Stimulated activated naive CD8-positive, alpha-beta T cell treated with anti-CD3 and anti-CD28 coated beads, Interleukin-15, Interleukin-2, amounts not matched to agents 100 U/mL and 50 U/mL, for 24 hours (primary cell): ENCODE data around the gene ANKRD45.
"Not testable (repeated sequence)": the region's sequence is repeated elsewhere in the genome, so short reads cannot be mapped to it uniquely, and the experiment has no call there.

Experiments used
- ATAC-seq: fragments of 150-1000 bp; cut with Tn5 transposase; one replicate; pipeline ENCODE4 v1.10.0; 2021
- DNase-seq: peaks from one replicate; pipeline ENCODE4 v3.0.0; 2021

ANKRD45 gene

DNA sequence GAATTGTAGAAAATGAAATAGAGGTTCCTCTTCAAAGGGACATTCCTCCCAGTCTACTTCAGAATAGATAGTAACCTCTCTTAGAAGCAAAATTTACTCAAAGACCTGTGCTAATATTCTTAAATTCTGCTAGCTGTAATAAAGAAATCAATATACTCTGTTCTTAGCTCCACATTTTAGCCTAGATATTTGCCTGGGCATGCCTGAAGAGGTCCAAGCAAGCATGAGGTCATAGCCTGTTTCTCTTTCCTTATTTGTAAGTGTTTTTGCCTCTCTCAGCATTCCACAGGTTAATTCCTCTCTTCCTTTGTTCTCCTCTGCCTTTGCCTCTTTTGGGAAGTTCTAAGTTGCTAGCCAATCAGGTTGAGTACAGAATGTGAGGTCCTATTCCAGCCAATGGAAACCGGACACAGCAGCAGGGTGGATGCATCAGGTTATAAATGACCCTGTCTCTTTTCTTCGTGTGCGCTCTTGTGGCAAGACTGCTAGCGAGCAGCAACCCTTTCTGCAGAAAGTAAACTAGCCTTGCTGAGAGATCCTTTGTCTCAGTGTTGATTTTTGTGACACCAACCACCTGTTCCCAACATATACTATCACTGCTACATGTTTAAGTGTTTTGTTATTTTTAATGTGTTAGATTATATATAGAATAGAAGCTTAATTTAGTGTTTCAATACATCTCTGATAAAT is 27.1 kb downstream of the ANKRD45 start:
- not testable (repeated sequence) for ATAC-seq

DNA sequence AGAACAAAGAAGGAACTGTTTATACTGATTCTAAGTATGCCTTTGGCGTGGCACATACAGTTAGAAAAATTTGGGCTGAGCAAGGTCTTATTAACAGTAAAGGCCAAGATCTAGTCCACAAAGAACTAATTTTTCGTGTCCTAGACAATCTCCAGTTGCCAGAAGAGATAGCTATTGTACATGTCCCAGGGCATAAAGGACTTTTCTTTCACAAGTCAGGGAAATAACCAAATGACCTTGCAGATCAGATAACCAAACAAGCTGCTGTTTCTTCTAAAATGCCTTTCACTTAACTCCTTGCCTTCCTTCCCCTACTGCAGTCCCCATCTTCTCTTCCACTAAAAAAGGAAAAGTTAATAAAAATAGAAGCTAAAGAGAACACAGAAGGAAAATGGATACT is 30.5 kb downstream of the ANKRD45 start:
- DNase-seq (no peak), ATAC-seq (no peak)

More for the DNA sequence above, 27.1 kb downstream of the ANKRD45 start:
- DNase-seq: not testable (repeated sequence)

DNA sequence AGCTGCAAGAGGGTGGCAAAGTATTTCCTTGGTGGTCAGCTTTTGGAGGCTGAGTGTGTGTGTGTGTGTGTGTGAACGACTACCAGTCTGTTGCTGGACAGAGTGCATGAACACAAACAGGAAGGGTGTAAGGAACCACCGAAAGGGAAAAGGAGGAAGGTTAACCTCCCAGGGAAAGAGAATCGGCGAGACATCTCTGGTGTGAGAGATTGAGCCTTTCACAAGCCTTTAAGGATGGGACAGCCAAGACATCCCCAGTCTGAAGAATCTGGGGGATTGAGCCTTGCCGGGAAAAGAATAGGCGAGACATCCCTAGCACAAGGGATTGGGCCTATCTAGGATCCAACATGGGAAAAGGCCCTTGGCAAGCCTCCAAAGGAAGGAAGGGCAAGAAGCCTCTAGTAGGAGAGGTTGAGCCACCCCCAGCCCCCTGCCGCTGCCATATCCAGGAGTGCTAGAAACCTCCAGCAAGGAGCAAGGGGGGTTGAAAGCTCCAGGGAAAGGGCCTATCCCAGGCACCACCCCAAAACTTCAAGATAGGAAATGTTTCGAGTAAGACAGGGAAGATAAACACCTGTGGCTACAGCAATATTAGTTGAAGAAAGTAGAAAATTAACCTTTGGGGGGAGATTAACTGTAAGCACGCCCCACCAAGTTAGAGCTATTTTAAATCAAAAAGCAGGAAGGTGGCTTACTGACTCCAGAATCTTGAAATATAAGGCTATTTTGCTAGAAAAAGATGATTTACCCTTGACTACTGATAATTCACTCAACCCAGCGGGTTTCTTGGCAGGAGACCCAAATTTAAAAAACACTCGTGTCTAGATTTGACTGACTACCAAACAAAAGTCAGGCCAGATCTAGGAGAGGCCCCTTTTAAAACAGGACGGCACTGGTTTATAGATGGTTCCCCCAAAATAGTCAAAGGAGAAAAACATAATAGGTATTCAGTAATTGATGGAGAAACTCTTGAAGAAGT is 31.3 kb downstream of the ANKRD45 start:
- ATAC-seq (no peak), DNase-seq (no peak)

DNA sequence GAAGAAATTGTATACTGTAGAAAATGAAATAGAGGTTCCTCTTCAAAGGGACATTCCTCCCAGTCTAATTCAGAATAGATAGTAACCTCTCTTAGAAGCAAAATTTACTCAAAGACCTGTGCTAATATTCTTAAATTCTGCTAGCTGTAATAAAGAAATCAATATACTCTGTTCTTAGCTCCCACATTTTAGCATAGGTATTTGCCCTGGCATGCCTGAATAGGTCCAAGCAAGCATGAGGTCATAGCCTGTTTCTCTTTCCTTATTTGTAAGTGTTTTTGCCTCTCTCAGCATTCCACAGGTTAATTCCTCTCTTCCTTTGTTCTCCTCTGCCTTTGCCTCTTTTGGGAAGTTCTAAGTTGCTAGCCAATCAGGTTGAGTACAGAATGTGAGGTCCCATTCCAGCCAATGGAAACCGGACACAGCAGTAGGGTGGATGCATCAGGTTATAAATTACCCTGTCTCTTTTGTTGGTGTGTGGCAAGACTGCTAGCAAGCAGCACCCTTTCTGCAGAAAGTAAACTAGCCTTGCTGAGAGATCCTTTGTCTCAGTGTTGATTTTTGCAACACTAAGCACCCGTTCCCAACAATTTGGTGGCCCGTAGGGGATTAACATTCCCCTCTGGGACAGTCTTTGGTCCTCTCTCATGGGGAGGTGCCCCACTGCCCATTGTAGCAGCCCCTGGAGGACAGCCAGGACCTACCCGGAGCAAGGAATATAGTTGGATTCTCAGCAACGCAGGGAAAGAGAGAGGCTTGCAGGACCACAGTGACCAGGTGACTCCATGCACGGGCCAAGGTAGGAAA is 32.2 kb downstream of the ANKRD45 start:
- not testable (repeated sequence) for ATAC-seq, DNase-seq

DNA sequence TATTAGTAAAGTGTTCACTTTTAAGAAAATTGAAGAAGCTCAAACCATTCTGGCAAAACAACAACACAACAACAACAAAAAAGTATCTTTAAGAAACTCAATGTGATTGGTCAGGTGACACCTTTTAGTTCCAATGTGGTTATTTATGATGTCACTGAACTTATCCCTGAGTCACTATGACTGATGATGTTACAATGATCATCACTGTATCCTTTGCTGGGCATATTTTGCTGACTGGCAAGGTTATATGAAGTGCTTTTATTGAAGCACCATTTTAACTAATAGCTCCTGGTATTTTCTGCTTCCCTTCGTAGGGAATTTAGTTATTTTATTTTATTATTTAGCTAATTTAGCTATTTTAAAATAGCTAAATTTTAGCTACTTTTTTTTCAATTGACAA is 34.5 kb downstream of the ANKRD45 start, which contains the start of gene TEX50:
TSS of gene TEX50 (plus strand) at position 223 of the 400 bp plus-strand sequence. CDS start 184 bp downstream, outside the sequence.
- no peak for DNase-seq
- ATAC-seq: no peak

DNA sequence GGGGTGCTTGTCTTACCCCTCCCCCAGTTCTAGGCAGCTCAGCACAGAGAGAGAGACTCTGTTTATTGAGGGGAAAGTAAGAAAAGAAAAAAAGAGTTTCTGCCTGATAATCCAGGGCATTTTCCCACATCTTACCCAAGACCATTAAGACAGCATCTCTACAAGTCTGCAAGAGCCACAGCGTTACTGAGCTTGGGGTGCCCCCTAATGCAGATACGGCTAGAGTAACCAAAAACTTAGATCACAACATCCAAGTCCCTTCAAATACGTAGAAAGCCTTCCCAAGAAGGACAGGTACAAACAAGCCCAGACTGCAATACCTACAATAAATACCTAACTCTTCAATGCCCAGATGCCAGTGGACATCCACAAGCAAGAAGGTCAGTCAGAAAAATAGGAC is 40.8 kb downstream of the ANKRD45 start:
- ATAC-seq: no peak
- DNase-seq: no peak

DNA sequence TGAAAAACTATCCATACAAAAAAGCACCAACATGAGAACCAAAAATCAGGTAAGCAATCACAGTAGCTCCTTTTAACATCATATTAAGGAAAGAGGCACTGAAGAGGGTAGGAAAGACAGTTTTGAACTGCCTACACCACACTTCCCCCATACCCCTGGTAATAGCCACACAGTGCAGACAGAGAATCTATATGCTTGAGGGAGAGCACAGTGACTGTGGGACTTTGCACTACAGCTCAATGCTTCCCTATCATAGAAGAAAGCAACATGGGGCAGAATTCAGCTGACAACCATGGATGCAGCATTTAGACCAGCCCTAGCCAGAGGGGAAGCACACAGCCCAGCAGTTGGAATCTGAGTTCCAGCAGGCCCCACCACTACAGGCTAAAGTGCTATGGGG is 42.4 kb downstream of the ANKRD45 start:
- ATAC-seq (no peak), DNase-seq (no peak)

DNA sequence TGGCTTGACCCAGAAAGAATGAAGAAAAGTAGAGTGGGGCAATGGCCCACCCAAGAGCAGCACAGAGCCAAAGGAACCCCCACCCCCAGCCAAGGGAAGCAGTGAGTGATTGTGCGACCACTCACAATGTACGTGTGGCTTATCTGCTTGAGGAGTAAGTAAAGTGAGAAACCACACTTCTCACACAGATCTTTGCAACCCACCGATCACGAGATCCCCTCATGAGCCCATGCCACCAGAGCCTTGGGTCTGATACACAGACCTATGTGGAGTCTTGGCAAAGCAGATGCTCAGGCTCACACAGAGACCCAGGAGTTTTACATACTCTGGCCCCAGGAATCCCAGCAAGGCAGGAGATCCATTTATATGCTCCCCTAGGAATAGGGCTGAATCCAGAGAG is 52.8 kb downstream of the ANKRD45 start:
- no peak for DNase-seq
- ATAC-seq: no peak

DNA sequence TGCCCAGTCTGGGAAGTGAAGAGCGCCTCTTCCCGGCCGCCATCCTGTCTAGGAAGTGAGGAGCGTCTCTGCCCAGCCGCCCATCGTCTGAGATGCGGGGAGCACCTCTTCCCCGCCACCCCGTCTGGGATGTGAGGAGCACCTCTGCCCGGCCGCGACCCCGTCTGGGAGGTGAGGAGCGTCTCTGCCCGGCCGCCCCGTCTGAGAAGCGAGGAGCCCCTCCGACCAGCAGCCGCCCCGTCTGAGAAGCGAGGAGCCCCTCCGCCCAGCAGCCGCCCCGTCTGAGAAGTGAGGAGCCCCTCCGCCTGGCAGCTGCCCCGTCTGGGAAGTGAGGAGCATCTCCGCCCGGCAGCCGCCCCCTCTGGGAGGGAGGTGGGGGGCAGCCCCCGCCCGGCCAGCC is 56.6 kb downstream of the ANKRD45 start:
- not testable (repeated sequence) for DNase-seq, ATAC-seq

DNA sequence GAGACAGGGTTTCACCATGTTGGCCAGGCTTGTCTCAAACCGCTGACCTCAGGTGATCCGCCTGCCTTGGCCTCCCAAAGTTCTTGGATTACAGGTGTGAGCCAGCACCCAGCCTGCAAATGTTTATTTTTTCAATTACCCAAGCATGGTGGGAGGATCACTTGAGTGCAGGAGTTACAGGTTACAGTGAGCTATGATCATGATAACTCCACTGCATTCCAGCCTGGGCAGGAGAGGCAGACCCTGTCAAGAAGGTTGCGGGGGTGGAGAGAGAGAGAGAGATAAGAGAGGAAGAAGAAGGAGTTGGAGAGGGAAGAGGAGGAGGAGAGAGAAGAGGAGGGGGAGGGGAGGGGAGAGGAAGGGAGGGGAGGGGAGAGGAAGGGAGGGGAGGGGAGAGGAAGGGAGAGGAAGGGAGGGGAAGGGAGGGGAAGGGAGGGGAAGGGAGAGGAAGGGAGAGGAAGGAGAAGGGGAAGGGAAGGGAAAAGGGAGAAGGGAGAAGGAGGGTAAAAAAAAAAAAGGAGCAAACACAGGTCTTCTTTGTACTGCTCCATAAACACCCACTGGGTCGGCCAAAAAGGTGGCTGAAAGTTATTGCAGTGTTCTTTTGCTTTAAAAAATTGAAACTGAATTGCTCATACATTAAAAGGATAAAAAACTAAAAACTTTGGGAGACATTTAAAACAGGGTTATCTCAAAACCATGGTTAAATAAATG is 61.0 kb downstream of the ANKRD45 start:
- no peak for DNase-seq
- ATAC-seq: no peak

DNA sequence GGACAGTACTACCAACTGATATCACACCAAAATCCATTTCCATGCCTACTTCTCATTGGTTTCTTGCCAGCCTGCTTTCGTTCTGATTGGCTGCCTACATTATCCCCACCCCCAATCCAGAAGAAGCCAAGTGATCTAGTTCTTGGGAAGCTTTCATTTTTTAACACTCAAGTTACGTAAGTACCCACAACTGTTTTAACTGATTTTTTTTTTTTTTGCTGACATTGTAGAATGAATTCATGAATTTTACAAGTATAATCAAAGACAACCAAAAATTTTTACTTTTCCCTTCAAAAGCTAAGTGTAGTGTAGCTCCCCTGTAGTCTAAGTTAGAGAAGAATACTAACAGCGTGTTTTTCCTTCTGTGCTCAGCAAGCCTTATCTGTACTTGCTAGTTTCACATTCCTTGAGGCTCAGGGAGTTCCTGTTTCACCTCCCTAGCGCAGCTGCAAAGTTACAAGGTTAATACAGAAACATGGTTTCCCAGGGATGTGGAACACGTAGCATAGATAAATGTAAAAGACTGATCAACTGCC is 66.5 kb downstream of the ANKRD45 start, which contains the start of gene SLC9C2:
TSS of gene SLC9C2 (minus strand) at position 17 of the 536 bp plus-strand sequence. CDS start 1,296 bp downstream, outside the sequence.
- DNase-seq (no peak), ATAC-seq (no peak)

DNA sequence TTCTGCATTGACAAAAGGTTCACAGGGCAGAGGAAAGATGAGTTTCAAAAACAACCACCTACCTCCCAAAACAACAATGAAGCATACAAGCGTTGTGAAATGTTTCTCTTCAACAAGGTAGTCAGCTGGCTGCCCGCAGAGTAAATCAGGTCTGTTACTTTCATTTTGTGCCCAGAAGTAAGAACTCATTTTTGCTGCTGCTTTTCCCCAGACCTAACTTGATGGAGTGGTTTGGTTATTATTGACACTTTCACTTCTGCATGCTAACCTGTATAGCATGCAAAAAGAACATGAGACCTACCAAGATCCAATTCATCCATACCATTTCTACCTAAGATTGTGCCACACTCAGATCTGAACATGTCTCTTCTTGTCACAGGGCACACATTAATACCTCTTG is 68.1 kb downstream of the ANKRD45 start:
- no peak for DNase-seq
- ATAC-seq: no peak

DNA sequence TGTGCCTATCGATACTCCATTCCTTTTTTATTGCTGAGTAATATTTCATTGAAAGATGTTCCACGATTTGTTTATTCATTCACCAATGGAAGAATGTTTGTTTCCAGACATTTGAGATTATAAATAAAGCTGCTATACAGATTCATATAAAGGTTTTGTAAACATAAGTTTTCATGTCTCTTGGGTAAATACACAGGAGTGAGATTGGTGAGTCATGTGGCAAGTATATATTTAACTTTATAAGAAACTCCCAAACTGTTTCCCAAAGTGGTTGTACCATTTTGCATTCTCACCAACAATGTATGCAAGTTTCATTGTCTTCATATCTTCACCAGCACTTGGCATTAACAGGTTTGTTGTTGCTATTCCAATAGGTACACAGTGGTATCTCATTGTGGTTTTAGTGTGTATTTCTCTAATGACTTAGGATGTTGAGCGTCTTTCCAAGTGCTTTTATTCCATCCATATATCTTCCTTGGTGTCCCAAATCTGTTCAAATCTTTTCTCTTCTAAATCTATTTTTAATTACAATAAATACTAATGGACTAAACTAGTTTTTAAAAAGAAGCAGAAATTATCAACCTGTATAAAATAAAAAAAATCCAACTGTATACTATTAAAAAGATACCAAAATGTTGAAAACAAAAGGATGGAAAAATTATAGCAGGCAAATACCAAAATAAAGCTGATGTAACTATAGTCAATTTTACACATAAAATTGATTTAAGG is 73.4 kb downstream of the ANKRD45 start:
- DNase-seq (no peak), ATAC-seq (no peak)

DNA sequence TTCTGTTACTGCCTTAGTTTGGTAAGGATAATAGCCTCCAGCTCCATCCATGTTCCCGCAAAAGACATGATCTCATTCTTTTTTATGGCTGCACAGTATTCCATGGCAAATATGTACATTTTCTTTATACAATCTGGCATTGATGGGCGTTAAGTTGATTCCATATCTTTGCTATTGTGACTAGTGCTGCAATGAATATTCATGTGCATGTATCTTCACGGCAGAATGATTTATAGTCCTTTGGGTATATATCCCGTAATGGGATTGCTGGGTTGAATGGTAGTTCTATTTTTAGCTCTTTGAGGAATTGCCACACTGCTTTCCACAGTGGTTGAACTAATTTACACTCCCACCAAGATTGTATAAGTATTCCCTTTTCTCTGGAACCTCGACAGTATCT is 78.5 kb downstream of the ANKRD45 start:
- not testable (repeated sequence) for DNase-seq

DNA sequence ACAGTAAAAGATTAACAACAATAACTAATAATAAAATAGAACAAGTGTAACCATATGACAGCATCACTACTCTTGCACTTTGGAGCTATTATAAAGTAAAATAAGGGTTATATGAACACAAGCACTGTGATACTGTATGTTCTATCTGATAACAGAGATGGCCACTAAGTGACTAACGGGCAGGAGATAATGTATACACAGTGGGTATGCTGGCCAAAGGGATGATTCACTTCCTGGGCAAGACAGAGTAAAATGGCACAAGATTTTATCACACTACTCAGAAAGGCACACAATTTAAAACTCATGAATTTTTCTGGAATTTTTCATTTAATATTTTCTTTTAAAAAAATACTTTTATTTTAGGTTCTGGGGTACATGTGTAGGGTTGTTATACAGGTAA is 79.1 kb downstream of the ANKRD45 start:
- ATAC-seq (no peak), DNase-seq (no peak)

More for the DNA sequence above, 78.5 kb downstream of the ANKRD45 start:
- not testable (repeated sequence) for ATAC-seq

DNA sequence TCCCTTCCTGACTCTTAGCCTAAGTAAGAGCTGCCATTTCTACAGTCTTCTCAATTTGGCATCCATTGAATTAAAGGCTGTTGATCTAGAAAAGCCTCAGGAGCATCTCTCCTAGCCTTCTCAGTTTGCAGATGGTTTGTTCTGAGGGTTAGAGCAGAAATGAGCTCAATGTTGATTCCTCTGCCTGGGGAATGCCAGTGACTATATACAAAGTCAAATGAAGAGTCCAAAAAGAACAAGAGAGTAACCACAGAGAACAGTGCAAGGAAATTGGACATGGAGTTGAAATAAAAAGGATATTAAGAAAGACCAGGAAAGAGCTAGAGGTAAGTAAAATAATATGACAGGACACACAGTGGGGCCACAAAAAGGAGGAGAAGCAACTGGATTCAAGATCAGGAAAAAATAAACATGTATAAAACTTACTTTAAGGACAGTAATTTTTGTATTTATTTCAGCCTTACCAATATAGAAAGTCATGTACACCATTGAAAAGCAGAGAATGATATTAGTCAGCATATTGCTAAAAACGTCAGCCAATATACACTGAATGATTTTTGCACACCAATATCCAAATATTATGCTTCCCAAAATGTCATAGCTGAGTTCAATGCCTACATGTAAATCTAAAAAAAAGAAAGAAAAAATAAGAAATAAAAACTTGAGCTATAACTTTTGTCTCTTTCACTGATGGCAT is 88.1 kb downstream of the ANKRD45 start:
- DNase-seq (no peak), ATAC-seq (peak; percentile 43)

DNA sequence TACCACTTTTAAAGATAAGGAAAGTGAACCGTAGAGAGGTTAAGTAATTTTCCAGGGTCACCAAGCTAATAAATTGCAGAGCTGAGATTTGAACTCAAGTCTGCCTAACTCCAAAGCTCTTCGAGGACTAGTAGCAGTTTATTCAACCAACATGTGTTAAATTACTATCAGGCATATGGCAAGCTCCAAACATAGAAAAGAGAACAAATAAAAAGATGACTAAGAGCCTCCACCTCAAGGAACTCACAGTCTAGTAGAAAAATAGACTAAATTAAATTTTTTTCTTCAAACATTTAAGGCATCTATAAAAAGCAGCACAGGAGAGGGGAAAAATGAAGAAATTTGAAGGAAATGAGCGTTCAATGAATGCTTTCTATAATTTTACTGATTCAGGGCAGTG is 89.0 kb downstream of the ANKRD45 start:
- ATAC-seq: no peak
- no peak for DNase-seq

DNA sequence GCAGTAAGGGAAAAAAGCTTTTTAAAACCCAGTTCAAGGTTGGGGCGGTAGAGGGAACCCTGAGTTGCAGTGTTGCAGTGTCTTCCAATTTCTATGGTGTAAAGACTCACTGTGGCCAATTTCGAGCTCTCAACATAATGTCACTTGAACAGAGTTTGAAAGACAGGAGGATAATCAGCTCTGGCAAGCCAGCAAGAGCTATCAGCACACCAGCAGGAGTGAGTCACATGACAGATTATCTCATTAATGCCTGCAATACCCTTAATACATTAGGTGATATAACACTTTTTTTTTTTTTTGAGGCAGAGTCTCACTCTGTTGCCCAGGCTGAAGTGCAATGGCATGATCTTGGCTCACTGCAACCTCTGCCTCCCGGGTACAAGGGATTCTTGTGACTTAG is 89.6 kb downstream of the ANKRD45 start:
- ATAC-seq (no peak), DNase-seq (no peak)

DNA sequence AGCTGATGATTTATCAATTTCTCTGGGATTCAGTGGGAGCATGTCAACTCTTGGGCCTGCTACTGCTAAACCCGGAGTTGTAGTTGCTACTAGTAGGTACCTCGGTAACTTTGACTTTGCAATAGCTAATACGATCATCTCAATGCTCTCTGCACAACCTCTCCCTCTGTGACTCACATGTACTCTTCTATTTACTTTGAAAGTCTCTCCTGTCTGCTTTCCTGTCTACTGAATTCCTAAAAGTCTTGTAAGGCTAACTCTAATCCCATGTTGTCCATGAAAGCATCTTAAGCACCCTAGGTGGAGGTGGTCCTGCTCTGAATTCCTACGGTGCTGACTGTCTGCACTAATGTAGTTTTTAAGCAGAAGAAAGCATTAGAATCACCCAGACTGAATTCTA is 96.1 kb downstream of the ANKRD45 start:
- ATAC-seq: no peak
- DNase-seq: no peak
